H1 (cell line): Measurements from ENCODE around the gene CHPF. TPM values are rescaled to one million over a fixed set of nuclear protein-coding genes. Genes with fewer than 3 reads are reported as not detected.

Source experiments
- KDM4A ChIP-seq: IDR thresholded peaks from one replicate; pipeline ENCODE4 v1.7.1; 2012; ENCODE audit warnings: low read depth, mild to moderate bottlenecking, moderate library complexity, low read length, inconsistent platforms; ENCODE audit not compliant: severe bottlenecking
- YY1 ChIP-seq: IDR thresholded peaks from 2 replicates; pipeline ENCODE4 v1.6.1; 2011; ENCODE audit warnings: low read depth, mild to moderate bottlenecking, low read length
- polyA plus RNA-seq, 7 experiments: library from polyadenylated mRNA; depleted of rRNA in 3 of 7; stranded (reverse) in 5 of 7; unstranded in 2 of 7; fragments of >200 nt in 5 of 7; fragments of 200-250 nt in 2 of 7; gene quantifications; 1 replicate in 5 of 7; 2 replicates in 1 of 7; 4 replicates in 1 of 7; pipeline versions ENCODE4 v1.2.1 to v1.2.3, GENCODE V29; 2011 to 2013; ENCODE audit warnings: missing spikeins in 2 of 7, mixed read lengths in 2 of 7
- total RNA-seq: library from RNA; stranded (reverse); fragmentation: NEBNext Ultra II Directional; extraction: Animal tissue kit (Norgen Biotek cat#: 25700); gene quantifications from 2 replicates; pipeline ENCODE4 v1.2.1, GENCODE V29; 2021

The CHPF gene
- total and polyA plus RNA-seq, 2 of the 8 experiments (the other 6 are each of a cell fraction or from before 2014, with no cell fraction given) = 62.9 to 67.3 TPM

- TF ChIP-seq KDM4A (no peak), YY1 (no peak)
- TF ChIP-seq, all 59 proteins: peak for 13
Observed at GRCh38 chr2:219576505-219577388, 33.1 kb upstream of the CHPF start (continued).
